ENCODE results near the gene MGME1. TPM values are rescaled to one million over a fixed set of nuclear protein-coding genes. Genes with fewer than 3 reads are reported as not detected.
A peak's percentile ranks its signal among the peaks of the same experiment; 100 is the strongest.

The MGME1 gene
- 10 to 100 TPM; 21.9 to 36.3 (median 33.5) TPM for total RNA-seq

DNA sequence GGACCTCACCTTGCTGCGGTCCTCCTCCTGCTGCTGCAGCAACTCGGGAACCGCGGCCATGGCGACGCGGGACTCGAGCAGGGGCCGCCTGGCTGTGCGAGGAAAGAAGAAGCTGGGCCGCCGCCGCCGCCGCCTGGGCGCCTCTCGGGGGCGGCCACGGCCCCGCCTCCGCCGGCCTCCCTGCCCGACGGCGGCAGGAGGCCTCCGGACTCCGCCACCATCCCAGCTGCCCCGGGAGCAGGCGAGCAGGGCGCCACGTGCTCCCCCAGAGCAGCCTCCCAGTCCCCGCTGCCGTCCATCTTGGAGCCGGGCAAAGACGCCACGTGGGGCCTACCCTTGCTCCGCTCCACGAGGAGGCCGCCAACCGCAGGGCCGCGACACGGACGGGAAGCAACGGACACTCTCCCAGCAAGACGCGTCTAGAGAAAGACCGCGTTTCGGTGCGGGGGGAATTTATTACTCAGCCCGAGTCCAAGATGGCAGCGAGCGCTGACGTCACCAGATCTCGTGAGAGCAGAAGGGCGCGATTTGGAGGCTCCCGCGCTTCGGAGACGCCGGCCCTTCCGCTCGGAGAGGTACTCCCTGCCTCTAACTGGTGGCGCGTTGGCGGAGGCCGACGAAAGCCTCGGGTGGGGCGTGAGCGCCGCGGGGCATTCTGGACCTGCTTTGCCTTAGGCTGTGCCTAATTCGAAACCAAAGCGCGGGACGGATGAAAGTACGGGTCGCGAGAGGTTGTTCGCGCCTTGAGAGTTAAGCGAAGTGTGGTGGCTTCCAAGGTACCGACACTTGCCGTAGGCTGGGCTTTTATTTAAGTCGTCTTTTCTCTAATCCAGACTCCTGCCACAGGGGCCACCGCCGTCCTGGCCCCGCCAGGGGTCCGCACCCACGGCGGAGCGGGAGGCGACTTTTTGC lies at the start of gene MGME1, which contains the start of gene SNX5:
TSS of gene MGME1 (plus strand) at position 653 of the 912 bp plus-strand sequence. CDS start 842 bp downstream, outside the sequence.
TSS of gene SNX5 (minus strand) at position 429 of the 912 bp plus-strand sequence. CDS start at position 60, 369 bp downstream.
- H3K4me3 ChIP-seq (ENCODE audit: low read depth, poor library complexity, severe bottlenecking), result peak within 1 kb of the TSS; percentile 80
- intact Hi-C loops (cut with DNase I; ENCODE audit: low total_unique reads), result no loop called here
- 0% methylated on average over 52 to 84 of the region's 96 CpGs for WGBS, 2 donors
- TF ChIP-seq CTCF (IDR thresholded peaks at IDR 0.05) (peak in 1 of 3 donors; percentile 49), POLR2A (IDR thresholded peaks at IDR 0.05) (no peak)
- peak; percentile 99 to 100 for DNase-seq (ENCODE audit: low spot score in 2 of 2)

DNA sequence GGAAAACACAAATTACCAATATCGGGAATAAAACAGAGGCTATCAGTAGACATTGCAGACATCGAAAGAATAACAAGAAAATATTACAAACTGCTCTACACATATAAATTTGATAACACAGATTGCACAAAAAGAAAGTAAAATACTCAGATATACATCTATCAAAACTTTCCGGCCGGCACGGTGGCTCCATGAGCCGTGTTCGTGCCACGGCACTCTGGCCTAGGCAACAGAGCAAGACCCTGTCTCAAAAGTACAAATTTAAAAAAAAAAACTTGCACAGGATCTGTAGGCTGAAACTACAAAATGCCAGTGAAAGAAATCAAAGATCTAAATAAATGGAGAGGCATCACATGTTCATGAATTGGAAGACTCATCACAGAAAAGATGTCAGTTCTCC lies 49.7 kb upstream of the MGME1 start:
- intact Hi-C loops (cut with DNase I; ENCODE audit: low total_unique reads), result no loop called here
- no peak overlapping the region for H3K4me3 ChIP-seq (ENCODE audit: low read depth, poor library complexity, severe bottlenecking)
- TF ChIP-seq POLR2A (IDR thresholded peaks at IDR 0.05) (no peak), CTCF (IDR thresholded peaks at IDR 0.05) (no peak)
- 95 to 96% methylated on average over 8 of the region's 8 CpGs for WGBS, 2 donors
- no peak for DNase-seq (ENCODE audit: low spot score in 2 of 2)

- intact Hi-C loops (cut with DNase I; ENCODE audit: low total_unique reads), result no loop called here
- 3 to 6% methylated on average over 1 of the region's 1 CpG for WGBS, 2 donors
- DNase-seq (ENCODE audit: low spot score in 2 of 2), result no peak
- H3K4me3 ChIP-seq (ENCODE audit: low read depth, poor library complexity, severe bottlenecking), result no peak overlapping the region
- TF ChIP-seq POLR2A (IDR thresholded peaks at IDR 0.05) (no peak), CTCF (IDR thresholded peaks at IDR 0.05) (no peak)
Measured at GRCh38 chr20:17921774-17922173, 47.0 kb upstream of the MGME1 start.

DNA sequence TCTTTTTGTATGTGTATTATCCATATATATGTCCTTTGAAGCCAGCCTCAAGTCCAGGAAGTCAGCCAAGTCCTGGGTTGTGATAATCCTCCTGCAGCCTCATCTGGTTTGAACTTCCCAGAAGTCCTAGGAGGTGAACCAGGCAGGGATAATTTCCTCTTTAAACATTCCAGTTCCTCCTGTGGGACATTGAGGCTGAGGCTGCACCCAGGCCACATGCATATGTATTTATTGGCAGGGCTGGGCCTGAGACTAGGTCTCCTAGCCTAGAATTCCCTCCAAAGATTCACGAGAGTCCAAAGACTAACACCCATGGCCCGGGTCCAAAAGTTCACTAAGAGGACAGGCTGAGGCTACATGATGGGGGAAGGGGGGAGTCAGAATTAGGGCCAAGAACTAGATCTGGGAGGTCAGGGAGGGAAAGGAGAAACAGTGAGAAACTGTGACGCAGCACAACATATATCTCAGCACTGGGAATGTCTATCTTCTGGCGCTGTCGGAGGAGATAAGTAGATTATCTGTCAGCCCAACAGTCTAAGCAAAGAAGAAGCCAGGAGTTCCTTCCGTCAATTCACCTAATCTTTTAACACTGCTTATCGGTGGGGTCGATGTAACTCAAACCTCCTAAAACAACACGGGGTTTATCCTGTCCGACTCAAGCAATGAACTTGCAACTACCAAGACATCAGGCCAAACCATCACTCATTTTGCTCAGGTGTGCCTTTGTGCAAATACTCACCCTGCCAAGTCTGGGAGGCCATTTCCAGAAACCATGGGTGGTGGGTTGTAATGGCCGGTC lies 43.5 kb upstream of the MGME1 start:
- WGBS, 2 donors, result 83 to 84% methylated on average over 11 of the region's 11 CpGs
- no peak overlapping the region for H3K4me3 ChIP-seq (ENCODE audit: low read depth, poor library complexity, severe bottlenecking)
- intact Hi-C loops (cut with DNase I; ENCODE audit: low total_unique reads), result no loop called here
- no peak for TF ChIP-seq POLR2A (IDR thresholded peaks at IDR 0.05)
- no peak for TF ChIP-seq CTCF (IDR thresholded peaks at IDR 0.05)
- no peak for DNase-seq (ENCODE audit: low spot score in 2 of 2)

DNA sequence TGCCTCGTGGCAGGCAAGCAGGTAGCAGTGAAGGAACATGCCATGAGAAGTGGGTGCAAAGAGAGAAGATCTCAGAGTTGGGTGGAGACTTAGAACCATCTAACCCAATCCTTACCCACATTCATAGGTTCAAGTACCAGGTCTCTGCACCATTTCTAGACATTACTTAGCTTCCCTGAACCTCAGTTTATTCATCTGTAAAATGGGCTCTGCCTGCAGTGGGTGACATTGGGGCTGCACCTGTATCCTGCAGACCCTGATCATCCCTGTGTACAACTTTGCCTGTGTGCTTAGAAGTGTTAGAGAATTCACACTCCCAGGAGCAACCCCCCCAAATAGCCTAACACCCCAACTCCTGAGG lies 42.9 kb upstream of the MGME1 start:
- no peak overlapping the region for H3K4me3 ChIP-seq (ENCODE audit: low read depth, poor library complexity, severe bottlenecking)
- intact Hi-C loops (cut with DNase I; ENCODE audit: low total_unique reads), result no loop called here
- TF ChIP-seq CTCF (IDR thresholded peaks at IDR 0.05) (no peak), POLR2A (IDR thresholded peaks at IDR 0.05) (no peak)
- no peak for DNase-seq (ENCODE audit: low spot score in 2 of 2)
- 74 to 100% methylated on average over 1 of the region's 1 CpG for WGBS, 2 donors
